ENCODE data around the gene MAK. TPM values are rescaled to one million over a fixed set of nuclear protein-coding genes. Genes with fewer than 3 reads are reported as not detected.

Gene MAK
- total RNA-seq, 2 experiments from 2014 or later, result 0.27 to 0.32 TPM

- no peaks in the 10 kb centered on the region for H3K27me3 Mint-ChIP-seq
- CTCF ChIA-PET, result interaction anchor here (1.2 to 2.4 kb wide), 3 partner anchors 9 to 210 kb away, joined by 4 to 7 read pairs (median 6); partner anchors contain the start of genes C6orf52 and PAK1IP1
- H3K4me1 Mint-ChIP-seq (ENCODE audit: low read depth), result peaks cover 39% of the 10 kb centered on the region
- peak overlapping the region; percentile 91 for H3K4me3 Mint-ChIP-seq
- DNase-seq (peak; percentile 60), ATAC-seq (peak; percentile 21)
- peaks cover 13% of the 10 kb centered on the region for H3K36me3 Mint-ChIP-seq (ENCODE audit: low read depth)
- intact Hi-C loops (cut with micrococcal nuclease), result no loop called here
- POLR2A ChIA-PET, result interaction anchor here (1.0 to 2.8 kb wide), 5 partner anchors 9 to 25 kb away, joined by 3 to 21 read pairs (median 3); partner anchors contain the start of genes C6orf52 and PAK1IP1
- H3K27ac Mint-ChIP-seq, result peak overlapping the region; percentile 92
- TF ChIP-seq CTCF (IDR thresholded peaks at IDR 0.05), result no peak
- peaks cover 17% of the 10 kb centered on the region for H3K9me3 Mint-ChIP-seq
Measured at GRCh38 chr6:10720265-10720959, 117.9 kb downstream of the MAK start.

GRCh38 chr6:10719964-10720264 lies 118.4 kb downstream of the MAK start:
- no peak for ATAC-seq
- H3K9me3 Mint-ChIP-seq, result peaks cover 17% of the 10 kb centered on the region
- TF ChIP-seq CTCF (IDR thresholded peaks at IDR 0.05), result no peak
- ChIA-PET CTCF (interaction anchor here (0.7 to 1.6 kb wide), 4 partner anchors 9 to 241 kb away, joined by 3 to 7 read pairs (median 4); partner anchors contain the start of genes C6orf52 and PAK1IP1), POLR2A (interaction anchor here (1.0 to 1.8 kb wide), 4 partner anchors 9 to 29 kb away, joined by 3 to 11 read pairs (median 3); partner anchors contain the start of genes C6orf52 and PAK1IP1)
- peaks cover 11% of the 10 kb centered on the region for H3K36me3 Mint-ChIP-seq (ENCODE audit: low read depth)
- H3K27me3 Mint-ChIP-seq, result no peaks in the 10 kb centered on the region
- no peak for DNase-seq
- H3K27ac Mint-ChIP-seq, result peak overlapping the region; percentile 88
- intact Hi-C loops (cut with micrococcal nuclease), result no loop called here
- peaks cover 34% of the 10 kb centered on the region for H3K4me1 Mint-ChIP-seq (ENCODE audit: low read depth)
- H3K4me3 Mint-ChIP-seq, result peak overlapping the region; percentile 91

- H3K9me3 Mint-ChIP-seq, result peaks cover 17% of the 10 kb centered on the region
- peaks cover 31% of the 10 kb centered on the region for H3K4me1 Mint-ChIP-seq (ENCODE audit: low read depth)
- POLR2A ChIA-PET, result interaction anchor here (0.8 to 1.8 kb wide), 5 partner anchors 9 to 191 kb away, joined by 3 to 11 read pairs (median 3); partner anchors contain the start of genes C6orf52 and PAK1IP1
- intact Hi-C loops (cut with micrococcal nuclease), result no loop called here
- CTCF ChIA-PET, result interaction anchor here (0.7 to 1.6 kb wide), 4 partner anchors 9 to 241 kb away, joined by 3 to 7 read pairs (median 4); partner anchors contain the start of genes C6orf52 and PAK1IP1
- DNase-seq (peak; percentile 75), ATAC-seq (peak; percentile 19)
- peaks cover 11% of the 10 kb centered on the region for H3K36me3 Mint-ChIP-seq (ENCODE audit: low read depth)
- no peaks in the 10 kb centered on the region for H3K27me3 Mint-ChIP-seq
- peak overlapping the region; percentile 88 for H3K27ac Mint-ChIP-seq
- peak overlapping the region; percentile 91 for H3K4me3 Mint-ChIP-seq
- no peak for TF ChIP-seq CTCF (IDR thresholded peaks at IDR 0.05)
Measured at GRCh38 chr6:10719296-10719963, 118.9 kb downstream of the MAK start.

- Mint-ChIP-seq H3K4me1 (ENCODE audit: low read depth) (peaks cover 6% of the 10 kb centered on the region), H3K36me3 (ENCODE audit: low read depth) (peaks cover 13% of the 10 kb centered on the region), H3K27ac (peak overlapping the region; percentile 49), H3K9me3 (peaks cover 6% of the 10 kb centered on the region), H3K4me3 (no peak overlapping the region), H3K27me3 (no peaks in the 10 kb centered on the region)
- TF ChIP-seq CTCF (IDR thresholded peaks at IDR 0.05), result no peak
- intact Hi-C loops (cut with micrococcal nuclease), result no loop called here
- ChIA-PET CTCF (no interaction called here), POLR2A (no interaction called here)
- ATAC-seq (no peak), DNase-seq (no peak)
Measured at GRCh38 chr6:10713962-10714361, 124.4 kb downstream of the MAK start.

Other genes with a start within 250 kb of the MAK start
- 1 to 10 TPM; 2.6 to 3.3 TPM for gene C6orf52, start 143.9 kb downstream of the MAK start, total RNA-seq
- 10 to 100 TPM; 34.2 to 35.5 TPM for gene PAK1IP1, start 143.6 kb downstream of the MAK start, total RNA-seq
- 10 to 100 TPM; 60.1 to 62.0 TPM for gene TMEM14C, start 115.5 kb downstream of the MAK start, total RNA-seq
- 10 to 100 TPM; 92.1 to 94.2 TPM for gene TMEM14B, start 90.7 kb downstream of the MAK start, total RNA-seq
- not detected for gene GCM2, start 43.5 kb upstream of the MAK start, total RNA-seq
- under 1 TPM in 1 of 2 experiments, not detected in 1; 0.32 TPM for gene SYCP2L, start 48.5 kb upstream of the MAK start, total RNA-seq
- not detected for gene ELOVL2, start 205.8 kb upstream of the MAK start, total RNA-seq